ENCODE measurements around the gene OR6S1. TPM values are rescaled to one million over a fixed set of nuclear protein-coding genes. Genes with fewer than 3 reads are reported as not detected.

Gene OR6S1, protein sequence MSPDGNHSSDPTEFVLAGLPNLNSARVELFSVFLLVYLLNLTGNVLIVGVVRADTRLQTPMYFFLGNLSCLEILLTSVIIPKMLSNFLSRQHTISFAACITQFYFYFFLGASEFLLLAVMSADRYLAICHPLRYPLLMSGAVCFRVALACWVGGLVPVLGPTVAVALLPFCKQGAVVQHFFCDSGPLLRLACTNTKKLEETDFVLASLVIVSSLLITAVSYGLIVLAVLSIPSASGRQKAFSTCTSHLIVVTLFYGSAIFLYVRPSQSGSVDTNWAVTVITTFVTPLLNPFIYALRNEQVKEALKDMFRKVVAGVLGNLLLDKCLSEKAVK
- not detected in 2 replicates for total RNA-seq (2014; rRNA removed; shearing (Covaris generic))
- polyA plus RNA-seq (2016; fragmentation: Nextera tagmentation; extraction: Ambion mirVana) = not detected in 2 replicates
- long read RNA-seq = 0 reads

GRCh38 chr14:20641591-20641990, at the start of gene OR6S1:
OR6S1 (minus strand) TSS chr14:20641691; CDS start chr14:20641691, 0 bp downstream.
- Mint-ChIP-seq H3K4me1 (no peaks in the 10 kb centered on the region), H3K9me3 (no peaks in the 10 kb centered on the region), H3K27me3 (ENCODE audit: insufficient read depth, low read depth, poor library complexity) (peaks cover 2% of the 10 kb centered on the region), H3K27ac (no peak within 1 kb of the TSS), H3K4me3 (no peak within 1 kb of the TSS), H3K36me3 (ENCODE audit: low read depth) (no peaks in the 10 kb centered on the region)
- TF ChIP-seq POLR2AphosphoS5 (IDR thresholded peaks at IDR 0.05; ENCODE audit: low read depth) (no peak), CREB1 (CRISPR knock-in tag; IDR thresholded peaks at IDR 0.05; ENCODE audit: low read depth) (no peak), ZNF114 (CRISPR knock-in tag; IDR thresholded peaks at IDR 0.05) (no peak), STAT1 (IDR thresholded peaks at IDR 0.05; ENCODE audit: unreplicated experiment) (no peak), ETS1 (IDR thresholded peaks at IDR 0.05) (no peak), ZNF462 (CRISPR knock-in tag; IDR thresholded peaks at IDR 0.05) (no peak)
- ATAC-seq (no peak), DNase-seq (ENCODE audit: low spot score) (no peak)
- no peaks in the 10 kb centered on the region for H3K27me3 ChIP-seq (ENCODE audit: insufficient read depth)
- no peaks in the 10 kb centered on the region for H3F3A ChIP-seq (replicated peaks; ENCODE audit: low read depth)
- no peak within 1 kb of the TSS for H3K4me3 ChIP-seq
- no peak within 1 kb of the TSS for H2AFZ ChIP-seq
- H3K9me2 ChIP-seq (ENCODE audit: insufficient read depth) = no peaks in the 10 kb centered on the region
- no peaks in the 10 kb centered on the region for H3K79me2 ChIP-seq (replicated peaks; ENCODE audit: insufficient read depth)
- no peak within 1 kb of the TSS for H3K4me2 ChIP-seq
- H3K36me3 ChIP-seq (ENCODE audit: insufficient read depth) = no peaks in the 10 kb centered on the region
- H4K20me1 ChIP-seq (replicated peaks; ENCODE audit: insufficient read depth) = no peaks in the 10 kb centered on the region
- no peaks in the 10 kb centered on the region for H3K4me1 ChIP-seq (ENCODE audit: insufficient read depth)
- H3K27ac ChIP-seq (ENCODE audit: low read depth) = no peak within 1 kb of the TSS
